H1 (cell line): ENCODE measurements around the gene DEFB123. TPM values are rescaled to one million over a fixed set of nuclear protein-coding genes. Genes with fewer than 3 reads are reported as not detected.

Experiments
- ASH2L ChIP-seq: fragments of 200-600, 300-600 bp; sonication (generic); IDR thresholded peaks from one replicate; pipeline ENCODE4 v1.7.1; 2017; ENCODE audit warnings: low read length
- CHD2 ChIP-seq: IDR thresholded peaks from 2 replicates; pipeline ENCODE4 v1.6.1; 2012; ENCODE audit warnings: low read length, improper control_type of control experiment
- JUN ChIP-seq: IDR thresholded peaks from 2 replicates; pipeline ENCODE4 v1.6.1; 2011; ENCODE audit warnings: low read depth, mild to moderate bottlenecking, improper control_type of control experiment, low read length
- JUND ChIP-seq: IDR thresholded peaks from 2 replicates; pipeline ENCODE4 v1.6.1; 2011; ENCODE audit warnings: mild to moderate bottlenecking, improper control_type of control experiment, low read length
- SIN3A ChIP-seq, 2 experiments: IDR thresholded peaks in 1 of 2; conservative IDR thresholded peaks in 1 of 2; 2 replicates each; pipeline ENCODE4 v1.6.1; 2011 to 2012; ENCODE audit warnings: low read length in 2 of 2, improper control_type of control experiment in 1 of 2, low read depth in 1 of 2, mild to moderate bottlenecking in 1 of 2
- TBP ChIP-seq: IDR thresholded peaks from 2 replicates; pipeline ENCODE4 v1.6.1; 2011; ENCODE audit warnings: low read depth, low read length, improper control_type of control experiment
- TEAD4 ChIP-seq: IDR thresholded peaks from 2 replicates; pipeline ENCODE4 v1.6.1; 2012; ENCODE audit warnings: low read depth, low read length, inconsistent platforms, mixed read lengths
- polyA plus RNA-seq, 7 experiments: library from polyadenylated mRNA; depleted of rRNA in 3 of 7; stranded (reverse) in 5 of 7; unstranded in 2 of 7; fragments of >200 nt in 5 of 7; fragments of 200-250 nt in 2 of 7; gene quantifications; 1 replicate in 5 of 7; 2 replicates in 1 of 7; 4 replicates in 1 of 7; pipeline versions ENCODE4 v1.2.1 to v1.2.3, GENCODE V29; 2011 to 2013; ENCODE audit warnings: missing spikeins in 2 of 7, mixed read lengths in 2 of 7
- total RNA-seq: library from RNA; stranded (reverse); fragmentation: NEBNext Ultra II Directional; extraction: Animal tissue kit (Norgen Biotek cat#: 25700); gene quantifications from 2 replicates; pipeline ENCODE4 v1.2.1, GENCODE V29; 2021
- TF ChIP-seq, protein P1 (sequence below): IDR thresholded peaks from 2 replicates; pipeline ENCODE4 v1.6.1; 2011; ENCODE audit warnings: low read depth, mild to moderate bottlenecking, low read length; ENCODE audit not compliant: insufficient read depth

Gene DEFB123
- total and polyA plus RNA-seq, 2 of the 8 experiments (the other 6 are each of a cell fraction or from before 2014, with no cell fraction given): not detected

- no peak for TF ChIP-seq SIN3A (conservative IDR thresholded peaks at IDR 0.05 in 1 of 2, IDR thresholded peaks at IDR 0.05 in 1 of 2; ENCODE audit: low read depth in 1 of 2, low read length in 2 of 2)
- TF ChIP-seq CHD2: no peak
- TF ChIP-seq ASH2L: no peak
- no peak for TF ChIP-seq TBP
- TF ChIP-seq JUN: no peak
- TF ChIP-seq, protein P1, sequence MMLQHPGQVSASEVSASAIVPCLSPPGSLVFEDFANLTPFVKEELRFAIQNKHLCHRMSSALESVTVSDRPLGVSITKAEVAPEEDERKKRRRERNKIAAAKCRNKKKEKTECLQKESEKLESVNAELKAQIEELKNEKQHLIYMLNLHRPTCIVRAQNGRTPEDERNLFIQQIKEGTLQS: no peak
- no peak for TF ChIP-seq TEAD4
- no peak for TF ChIP-seq JUND
- TF ChIP-seq, all 59 proteins: peak for 0
Observed at GRCh38 chr20:31485450-31486339, 45.3 kb downstream of the DEFB123 start (continued).
